ENCODE measurements around the gene ITGB7.
A peak's percentile ranks its signal among the peaks of the same experiment; 100 is the strongest.

ITGB7 gene

DNA sequence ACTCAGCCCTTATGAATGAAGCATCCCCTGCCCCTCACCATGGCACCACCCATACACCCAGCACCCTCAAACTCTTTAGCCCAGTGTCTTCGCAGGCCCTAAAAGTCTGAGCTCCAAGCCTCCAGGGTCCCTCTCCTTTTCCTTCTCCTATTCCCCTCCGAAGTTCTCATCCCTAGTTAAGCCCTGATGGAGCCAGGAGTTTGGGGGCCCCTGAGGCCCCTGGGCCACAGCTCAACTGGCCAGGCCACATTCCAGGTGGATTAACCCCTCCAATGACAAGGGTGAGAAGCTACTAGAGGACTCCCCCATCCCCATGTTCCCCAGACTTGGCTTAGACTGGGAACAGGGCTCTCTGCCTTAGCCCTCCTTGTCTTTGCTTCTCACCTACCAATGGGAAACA lies 22.4 kb upstream of the ITGB7 start:
- Histone ChIP-seq H3K4me3 (ENCODE audit: low read length) (no peak overlapping the region), H3K9me3 (ENCODE audit: control insufficient read depth, low read length) (no peaks in the 10 kb centered on the region), H3K4me1 (ENCODE audit: control insufficient read depth, insufficient read depth, low read length) (peaks cover 31% of the 10 kb centered on the region), H3K36me3 (ENCODE audit: control insufficient read depth, insufficient read depth, low read length, severe bottlenecking) (no peaks in the 10 kb centered on the region), H3K9ac (ENCODE audit: low read length) (no peak overlapping the region), H3K27me3 (replicated peaks; ENCODE audit: control insufficient read depth, insufficient read depth, low read length) (no peaks in the 10 kb centered on the region)
- DNase-seq (ENCODE audit: low read depth): no peak

GRCh38 chr12:53227836-53228235 lies 20.8 kb upstream of the ITGB7 start:
- Histone ChIP-seq H3K27me3 (replicated peaks; ENCODE audit: control insufficient read depth, insufficient read depth, low read length) (no peaks in the 10 kb centered on the region), H3K9me3 (ENCODE audit: control insufficient read depth, low read length) (no peaks in the 10 kb centered on the region), H3K9ac (ENCODE audit: low read length) (no peak overlapping the region), H3K36me3 (ENCODE audit: control insufficient read depth, insufficient read depth, low read length, severe bottlenecking) (no peaks in the 10 kb centered on the region), H3K4me3 (ENCODE audit: low read length) (no peak overlapping the region), H3K4me1 (ENCODE audit: control insufficient read depth, insufficient read depth, low read length) (peaks cover 33% of the 10 kb centered on the region)
- no peak for DNase-seq (ENCODE audit: low read depth)

DNA sequence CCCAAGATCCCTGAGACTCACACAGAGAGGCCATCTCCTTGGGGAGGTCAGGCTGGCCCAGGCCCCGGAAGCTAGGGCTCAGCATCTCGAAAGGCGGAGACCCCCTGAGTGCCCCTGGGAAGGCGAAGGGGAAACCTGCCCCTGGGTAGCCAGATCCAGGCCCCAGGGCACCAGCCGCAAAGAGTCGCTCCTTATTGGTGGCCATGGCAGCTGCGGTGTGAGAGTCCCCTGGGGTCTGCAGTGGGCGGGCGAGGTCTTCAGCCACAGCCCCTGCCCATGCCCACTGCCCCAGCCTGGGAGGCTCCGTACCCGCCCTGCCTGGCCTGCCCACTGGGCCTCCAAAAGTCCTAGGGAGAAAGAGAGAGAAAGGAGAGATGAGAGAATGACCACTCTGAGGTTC lies 20.3 kb upstream of the ITGB7 start:
- H3K4me3 ChIP-seq (ENCODE audit: low read length): no peak overlapping the region
- no peak overlapping the region for H3K9ac ChIP-seq (ENCODE audit: low read length)
- no peaks in the 10 kb centered on the region for H3K9me3 ChIP-seq (ENCODE audit: control insufficient read depth, low read length)
- H3K4me1 ChIP-seq (ENCODE audit: control insufficient read depth, insufficient read depth, low read length): peaks cover 34% of the 10 kb centered on the region
- no peaks in the 10 kb centered on the region for H3K27me3 ChIP-seq (replicated peaks; ENCODE audit: control insufficient read depth, insufficient read depth, low read length)
- DNase-seq (ENCODE audit: low read depth): no peak
- H3K36me3 ChIP-seq (ENCODE audit: control insufficient read depth, insufficient read depth, low read length, severe bottlenecking): no peaks in the 10 kb centered on the region

- DNase-seq (ENCODE audit: low read depth): no peak
- Histone ChIP-seq H3K9me3 (ENCODE audit: control insufficient read depth, low read length) (no peaks in the 10 kb centered on the region), H3K9ac (ENCODE audit: low read length) (no peak overlapping the region), H3K4me3 (ENCODE audit: low read length) (no peak overlapping the region), H3K27me3 (replicated peaks; ENCODE audit: control insufficient read depth, insufficient read depth, low read length) (no peaks in the 10 kb centered on the region), H3K36me3 (ENCODE audit: control insufficient read depth, insufficient read depth, low read length, severe bottlenecking) (no peaks in the 10 kb centered on the region), H3K4me1 (ENCODE audit: control insufficient read depth, insufficient read depth, low read length) (peaks cover 36% of the 10 kb centered on the region)
Observed at GRCh38 chr12:53226815-53227214, 19.8 kb upstream of the ITGB7 start.

DNA sequence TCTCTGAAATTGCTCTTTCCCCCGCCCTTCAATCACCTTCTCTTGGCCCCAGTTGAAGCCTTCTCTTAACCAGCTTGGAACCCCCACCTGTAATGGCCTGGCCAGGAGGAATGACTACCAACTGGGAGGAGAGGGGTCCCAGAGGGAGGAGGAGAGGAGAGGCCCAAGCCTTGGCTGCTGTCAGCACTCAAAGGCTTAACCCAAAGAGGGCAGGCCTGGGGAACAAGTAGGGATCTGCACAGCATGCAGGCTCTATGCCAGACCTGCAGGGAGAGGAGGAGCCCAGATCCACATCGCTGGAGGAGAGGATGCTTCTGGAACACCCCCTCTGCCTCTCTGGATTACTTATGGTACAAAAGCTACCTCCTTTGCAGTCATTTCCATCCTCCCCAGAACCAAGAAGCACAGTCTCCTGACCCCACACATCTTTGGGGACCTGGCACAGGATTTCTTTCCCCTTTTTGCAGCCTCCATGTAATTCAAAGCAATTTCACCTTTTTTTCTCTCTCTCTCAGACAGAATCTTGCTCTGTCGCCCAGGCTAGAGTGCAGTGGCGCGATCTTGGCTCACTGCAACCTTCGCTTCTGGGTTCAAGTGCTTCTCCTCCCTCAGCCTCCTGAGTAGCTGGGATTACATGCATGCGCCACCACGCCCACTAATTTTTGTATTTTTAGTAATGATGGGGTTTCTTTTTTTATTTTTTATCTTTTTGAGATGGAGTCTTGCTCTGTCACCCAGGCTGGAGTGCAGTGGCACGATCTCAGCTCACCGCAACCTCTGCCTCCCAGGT lies 18.8 kb upstream of the ITGB7 start:
- DNase-seq (ENCODE audit: low read depth): peak; percentile 35
- Histone ChIP-seq H3K27me3 (replicated peaks; ENCODE audit: control insufficient read depth, insufficient read depth, low read length) (no peaks in the 10 kb centered on the region), H3K36me3 (ENCODE audit: control insufficient read depth, insufficient read depth, low read length, severe bottlenecking) (no peaks in the 10 kb centered on the region), H3K9ac (ENCODE audit: low read length) (no peak overlapping the region), H3K4me3 (ENCODE audit: low read length) (no peak overlapping the region), H3K9me3 (ENCODE audit: control insufficient read depth, low read length) (no peaks in the 10 kb centered on the region), H3K4me1 (ENCODE audit: control insufficient read depth, insufficient read depth, low read length) (peaks cover 30% of the 10 kb centered on the region)

DNA sequence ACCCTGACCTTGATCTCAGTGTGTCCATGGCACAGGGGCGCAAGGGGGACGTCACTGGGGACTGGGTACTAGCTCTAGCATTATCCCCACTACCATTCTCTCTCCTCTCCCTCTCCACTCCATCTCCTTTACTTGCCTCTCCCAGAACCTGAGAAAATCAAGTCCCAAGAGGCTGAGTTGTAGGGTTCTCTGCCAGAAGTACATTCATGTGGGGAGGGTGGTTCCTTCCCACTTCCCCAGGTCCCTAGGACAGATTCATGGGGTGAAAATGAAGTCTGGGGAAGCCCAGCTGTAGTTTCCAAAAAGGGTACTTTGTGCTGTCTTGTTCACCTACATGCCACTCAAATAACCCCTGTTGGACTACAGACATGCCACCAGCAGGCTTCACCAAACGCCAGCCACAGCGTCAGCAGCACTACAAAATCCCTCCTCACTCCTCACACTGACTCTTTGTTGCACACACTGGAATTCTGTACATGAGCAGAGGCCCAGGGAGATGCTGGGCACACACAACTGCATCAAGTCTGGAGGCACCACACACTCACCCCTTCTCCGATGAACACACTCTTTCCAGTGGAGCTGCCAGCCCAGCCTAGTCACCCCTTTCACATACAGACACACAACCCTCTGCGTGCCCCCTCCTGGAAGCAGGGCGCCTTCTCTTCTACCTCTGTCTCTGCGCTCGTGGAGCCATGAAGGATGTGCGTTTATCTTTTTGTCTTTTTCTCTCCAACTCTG lies 18.0 kb upstream of the ITGB7 start:
- DNase-seq (ENCODE audit: low read depth): peak; percentile 45
- Histone ChIP-seq H3K4me1 (ENCODE audit: control insufficient read depth, insufficient read depth, low read length) (peaks cover 29% of the 10 kb centered on the region), H3K9ac (ENCODE audit: low read length) (no peak overlapping the region), H3K36me3 (ENCODE audit: control insufficient read depth, insufficient read depth, low read length, severe bottlenecking) (no peaks in the 10 kb centered on the region), H3K27me3 (replicated peaks; ENCODE audit: control insufficient read depth, insufficient read depth, low read length) (no peaks in the 10 kb centered on the region), H3K9me3 (ENCODE audit: control insufficient read depth, low read length) (no peaks in the 10 kb centered on the region), H3K4me3 (ENCODE audit: low read length) (no peak overlapping the region)

DNA sequence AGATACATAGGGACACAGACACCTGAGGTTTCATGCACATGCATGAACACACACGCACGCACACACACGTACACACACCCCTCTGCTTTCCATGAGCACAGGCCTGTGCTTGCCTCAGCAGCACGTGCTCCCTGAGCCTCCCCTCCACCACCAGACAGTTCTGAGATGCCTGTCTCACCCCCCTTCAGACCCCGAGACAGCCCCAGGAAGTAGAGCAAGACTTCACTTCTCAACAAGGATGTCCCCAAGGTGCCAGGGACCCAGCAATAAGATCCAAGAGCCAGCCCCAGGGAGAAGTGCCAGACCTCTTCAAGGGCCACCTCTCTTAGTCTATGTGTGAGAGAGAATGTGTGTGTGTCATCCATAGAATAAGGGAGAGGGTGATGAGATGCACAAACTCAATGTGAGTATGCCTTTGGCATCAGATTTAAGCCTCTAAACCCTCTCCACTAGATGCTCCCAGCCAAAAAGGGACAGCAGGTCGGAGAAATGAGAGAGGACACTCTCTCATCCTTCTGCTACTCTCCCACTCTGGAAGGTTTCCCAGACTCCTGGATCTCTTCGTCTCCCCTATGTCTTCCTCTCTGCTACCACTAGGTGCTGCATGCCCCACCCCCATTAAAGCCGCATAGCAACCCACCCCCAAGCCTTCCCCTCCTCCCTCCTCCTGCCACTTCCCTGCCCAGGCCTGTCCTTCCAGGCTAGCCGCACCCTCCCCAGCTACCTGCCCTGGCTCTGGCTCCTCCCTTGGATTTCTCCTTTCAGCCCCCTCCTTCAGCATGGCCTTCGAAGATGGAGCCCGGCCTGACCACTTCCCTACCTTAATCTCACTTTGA lies 17.2 kb upstream of the ITGB7 start:
- Histone ChIP-seq H3K4me3 (ENCODE audit: low read length) (no peak overlapping the region), H3K4me1 (ENCODE audit: control insufficient read depth, insufficient read depth, low read length) (peaks cover 29% of the 10 kb centered on the region), H3K9ac (ENCODE audit: low read length) (peak overlapping the region; percentile 77), H3K27me3 (replicated peaks; ENCODE audit: control insufficient read depth, insufficient read depth, low read length) (no peaks in the 10 kb centered on the region), H3K36me3 (ENCODE audit: control insufficient read depth, insufficient read depth, low read length, severe bottlenecking) (no peaks in the 10 kb centered on the region), H3K9me3 (ENCODE audit: control insufficient read depth, low read length) (no peaks in the 10 kb centered on the region)
- DNase-seq (ENCODE audit: low read depth): peak; percentile 42

DNA sequence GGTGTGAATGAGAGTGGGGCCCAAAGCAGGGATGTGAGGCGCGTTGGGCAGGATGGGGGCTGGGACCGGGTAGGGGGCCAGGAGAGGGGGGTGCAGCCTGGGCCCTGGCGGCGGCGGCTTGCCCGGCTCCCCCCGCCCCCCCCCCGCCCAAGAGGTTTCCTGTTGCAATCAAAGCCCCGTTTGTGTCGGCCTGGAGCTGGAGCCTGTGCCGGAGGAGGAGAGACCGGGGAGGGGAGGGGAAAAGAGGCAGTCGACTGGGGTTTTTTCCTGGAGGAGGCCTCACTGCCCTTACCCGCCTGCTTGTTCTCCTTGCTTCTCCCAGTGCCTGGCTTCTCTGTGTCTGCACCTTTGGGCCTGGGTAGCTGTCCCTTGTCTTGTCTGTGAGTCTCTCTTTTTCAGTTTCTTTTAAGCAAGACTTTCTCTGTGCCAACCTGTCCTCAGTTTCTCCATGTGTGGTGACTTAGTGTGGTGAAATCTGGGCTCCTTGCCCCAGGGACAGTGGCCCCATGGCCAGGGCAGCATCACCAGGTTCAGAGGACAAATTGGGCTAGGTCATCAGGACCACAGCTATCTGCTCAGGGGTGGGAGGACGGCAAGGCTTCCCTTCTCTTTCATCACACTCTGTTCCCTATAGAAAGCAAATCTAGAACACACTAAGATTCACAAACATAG lies 16.5 kb upstream of the ITGB7 start:
- peaks cover 29% of the 10 kb centered on the region for H3K4me1 ChIP-seq (ENCODE audit: control insufficient read depth, insufficient read depth, low read length)
- peak overlapping the region; percentile 29 for H3K4me3 ChIP-seq (ENCODE audit: low read length)
- no peaks in the 10 kb centered on the region for H3K27me3 ChIP-seq (replicated peaks; ENCODE audit: control insufficient read depth, insufficient read depth, low read length)
- no peaks in the 10 kb centered on the region for H3K36me3 ChIP-seq (ENCODE audit: control insufficient read depth, insufficient read depth, low read length, severe bottlenecking)
- peak; percentile 85 for DNase-seq (ENCODE audit: low read depth)
- no peaks in the 10 kb centered on the region for H3K9me3 ChIP-seq (ENCODE audit: control insufficient read depth, low read length)
- H3K9ac ChIP-seq (ENCODE audit: low read length): peak overlapping the region; percentile 77

DNA sequence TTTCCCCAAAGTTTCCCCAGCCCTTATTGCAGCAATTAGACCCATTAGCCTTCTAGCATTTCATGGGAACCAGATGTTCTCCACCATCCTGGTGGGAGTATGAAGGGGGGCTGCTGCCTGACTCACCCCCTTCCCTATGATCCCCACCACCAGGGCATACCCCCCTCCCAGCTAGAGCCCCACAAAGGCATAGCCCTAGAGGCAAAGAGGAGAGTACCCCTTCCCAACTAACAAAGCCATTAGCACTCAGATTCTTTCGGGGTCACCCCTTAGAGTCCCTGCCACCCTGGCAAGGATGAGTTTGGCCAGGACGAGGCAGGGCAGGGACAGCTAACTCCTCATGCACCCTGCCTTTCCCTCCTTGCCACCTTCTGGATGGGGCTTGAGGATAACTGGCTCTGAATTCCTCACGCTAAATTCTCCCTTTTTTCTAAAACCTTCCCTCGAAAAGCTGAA lies 15.8 kb upstream of the ITGB7 start:
- H3K9ac ChIP-seq (ENCODE audit: low read length): peak overlapping the region; percentile 29
- H3K9me3 ChIP-seq (ENCODE audit: control insufficient read depth, low read length): no peaks in the 10 kb centered on the region
- peak; percentile 56 for DNase-seq (ENCODE audit: low read depth)
- no peaks in the 10 kb centered on the region for H3K27me3 ChIP-seq (replicated peaks; ENCODE audit: control insufficient read depth, insufficient read depth, low read length)
- peaks cover 36% of the 10 kb centered on the region for H3K4me1 ChIP-seq (ENCODE audit: control insufficient read depth, insufficient read depth, low read length)
- H3K4me3 ChIP-seq (ENCODE audit: low read length): no peak overlapping the region
- H3K36me3 ChIP-seq (ENCODE audit: control insufficient read depth, insufficient read depth, low read length, severe bottlenecking): no peaks in the 10 kb centered on the region

DNA sequence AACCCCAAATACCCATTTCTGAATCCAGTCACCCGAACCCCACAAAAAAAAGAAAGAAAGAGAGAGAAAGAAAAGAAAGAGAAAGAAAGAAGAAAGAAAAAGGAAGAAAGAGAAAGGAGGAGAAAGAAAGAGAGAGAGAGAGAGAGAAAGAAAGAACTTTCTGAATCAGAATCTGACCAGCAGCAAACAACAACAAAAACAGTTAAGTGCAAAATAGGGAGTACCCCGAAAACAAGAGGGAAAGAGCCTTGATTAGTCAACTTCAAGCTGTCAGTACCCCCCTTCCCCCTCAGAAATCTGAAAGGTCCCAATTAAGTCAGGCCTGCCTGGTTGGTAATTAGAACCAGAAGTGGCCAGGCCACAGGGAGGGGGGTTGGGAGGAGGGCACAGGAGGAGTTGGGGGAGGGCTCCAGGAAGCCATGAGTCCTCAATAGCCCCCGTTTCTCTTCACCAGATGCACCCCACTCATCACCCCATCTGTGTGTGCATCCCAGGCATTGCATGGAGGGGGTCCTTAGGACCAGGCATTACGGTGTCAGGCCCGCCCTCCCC lies 15.2 kb upstream of the ITGB7 start:
- Histone ChIP-seq H3K27me3 (replicated peaks; ENCODE audit: control insufficient read depth, insufficient read depth, low read length) (no peaks in the 10 kb centered on the region), H3K36me3 (ENCODE audit: control insufficient read depth, insufficient read depth, low read length, severe bottlenecking) (no peaks in the 10 kb centered on the region), H3K4me1 (ENCODE audit: control insufficient read depth, insufficient read depth, low read length) (peaks cover 42% of the 10 kb centered on the region), H3K4me3 (ENCODE audit: low read length) (peak overlapping the region; percentile 59), H3K9me3 (ENCODE audit: control insufficient read depth, low read length) (no peaks in the 10 kb centered on the region), H3K9ac (ENCODE audit: low read length) (peak overlapping the region; percentile 85)
- DNase-seq (ENCODE audit: low read depth): peak; percentile 80

All from adipocyte (in vitro differentiated cells).